GM18526 (cell line): ENCODE results near the gene SBK2.
A peak's percentile ranks its signal among the peaks of the same experiment; 100 is the strongest.

ENCODE experiments used
- POLR2A ChIP-seq: IDR thresholded peaks from 3 replicates; pipeline ENCODE4 v1.6.1; 2011; ENCODE audit not compliant: insufficient read length; ENCODE audit errors: extremely low read depth

SBK2 gene

DNA sequence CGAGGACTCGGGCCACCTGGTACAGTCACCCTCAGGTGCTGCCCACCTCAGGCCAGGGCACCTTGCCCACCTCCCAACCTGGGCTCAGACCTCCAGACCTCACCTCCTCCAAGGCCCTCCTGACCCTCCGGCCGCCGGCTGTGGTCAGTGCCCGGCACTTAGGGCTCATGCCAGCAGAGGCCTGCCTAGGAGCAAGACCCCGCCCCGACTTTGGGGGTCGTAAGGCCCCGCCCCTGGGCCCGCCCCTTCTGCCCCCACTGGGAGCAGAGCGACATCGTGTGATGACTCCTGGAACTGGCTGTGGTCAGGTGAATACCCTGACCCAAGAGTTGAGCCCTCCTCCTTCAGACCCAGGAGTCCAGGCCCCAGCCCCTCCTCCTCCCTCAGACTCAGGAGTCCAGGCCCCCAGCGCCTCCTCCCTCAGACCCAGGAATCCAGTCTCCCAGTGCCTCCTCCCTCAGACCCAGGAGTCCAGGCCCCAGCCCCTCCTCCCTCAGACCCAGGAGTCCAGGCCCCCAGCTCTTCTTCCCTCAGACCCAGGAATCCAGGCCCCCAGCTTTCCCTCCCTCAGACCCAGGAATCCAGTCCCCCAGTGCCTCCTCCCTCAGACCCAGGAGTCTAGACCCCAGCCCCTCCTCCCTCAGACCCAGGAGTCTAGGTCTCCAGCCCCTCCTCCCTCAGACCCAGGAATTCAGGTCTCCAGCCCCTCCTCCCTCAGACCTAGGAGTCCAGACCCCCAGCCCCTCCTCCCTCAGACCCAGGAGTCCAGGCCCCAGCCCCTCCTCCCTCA lies at the start of gene SBK2:
SBK2 (minus strand) TSS at position 183 of the 790 bp plus-strand sequence. CDS start 839 bp downstream, outside the sequence.
- no peak for TF ChIP-seq POLR2A

- no peak for TF ChIP-seq POLR2A
Measured at GRCh38 chr19:55585658-55586339, 48.9 kb upstream of the SBK2 start.

GRCh38 chr19:55584871-55585270 lies 47.9 kb upstream of the SBK2 start:
- no peak for TF ChIP-seq POLR2A

DNA sequence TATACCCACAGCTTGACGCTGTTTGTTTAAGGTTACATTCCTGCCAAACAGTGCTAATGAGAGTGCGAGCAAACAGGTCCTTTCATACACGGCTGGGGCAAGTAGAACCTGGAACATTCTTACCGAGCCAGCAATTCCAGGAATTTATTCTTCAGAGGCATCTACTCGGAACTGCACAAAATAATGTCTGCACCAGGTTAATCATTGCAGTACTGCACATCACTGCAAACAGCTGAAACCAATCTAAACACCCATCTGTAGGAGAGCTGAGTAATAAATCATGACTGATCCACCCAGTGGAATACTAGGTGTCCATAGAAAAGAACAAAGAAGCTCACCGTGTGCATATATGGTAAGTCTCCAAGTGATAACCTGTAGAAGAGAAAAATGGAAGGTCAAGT lies 44.9 kb upstream of the SBK2 start:
- TF ChIP-seq POLR2A = no peak

DNA sequence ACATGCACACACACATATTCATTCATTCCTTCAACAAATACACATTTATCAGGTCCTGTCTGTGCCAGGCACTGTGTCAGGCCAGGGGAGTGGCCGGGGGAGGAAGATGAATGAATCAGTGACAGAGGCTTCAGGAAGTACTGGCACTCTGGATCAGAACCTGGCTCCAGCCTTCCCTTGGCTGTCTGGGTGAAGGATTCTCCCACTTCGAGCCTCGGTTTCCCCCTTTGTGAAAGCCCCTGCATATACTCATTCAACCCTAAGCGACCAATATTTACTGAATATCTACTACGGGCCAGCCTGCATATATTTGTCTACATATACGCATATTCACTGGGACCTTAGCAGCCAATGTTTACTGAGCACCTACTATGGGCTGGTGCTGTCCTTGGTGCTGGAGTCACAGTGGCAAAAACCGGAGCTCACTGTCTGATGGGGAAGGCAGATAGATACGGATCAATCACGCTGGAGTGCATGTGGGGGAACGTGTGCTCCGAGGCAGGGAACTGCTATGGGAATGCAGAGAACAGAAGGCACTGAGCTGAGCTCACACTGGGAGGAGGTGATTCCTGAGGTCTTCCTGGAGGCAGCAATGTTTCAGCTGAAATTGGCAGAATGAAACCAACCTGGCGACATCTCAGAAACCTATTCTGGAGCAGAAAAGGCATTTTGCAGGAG lies 44.4 kb upstream of the SBK2 start:
- TF ChIP-seq POLR2A = no peak

GRCh38 chr19:55580628-55581144 lies 43.8 kb upstream of the SBK2 start, which contains the start of gene ZNF579:
ZNF579 (minus strand) TSS chr19:55580848; CDS start chr19:55579639, 1,209 bp downstream.
- peak; percentile 67 for TF ChIP-seq POLR2A

DNA sequence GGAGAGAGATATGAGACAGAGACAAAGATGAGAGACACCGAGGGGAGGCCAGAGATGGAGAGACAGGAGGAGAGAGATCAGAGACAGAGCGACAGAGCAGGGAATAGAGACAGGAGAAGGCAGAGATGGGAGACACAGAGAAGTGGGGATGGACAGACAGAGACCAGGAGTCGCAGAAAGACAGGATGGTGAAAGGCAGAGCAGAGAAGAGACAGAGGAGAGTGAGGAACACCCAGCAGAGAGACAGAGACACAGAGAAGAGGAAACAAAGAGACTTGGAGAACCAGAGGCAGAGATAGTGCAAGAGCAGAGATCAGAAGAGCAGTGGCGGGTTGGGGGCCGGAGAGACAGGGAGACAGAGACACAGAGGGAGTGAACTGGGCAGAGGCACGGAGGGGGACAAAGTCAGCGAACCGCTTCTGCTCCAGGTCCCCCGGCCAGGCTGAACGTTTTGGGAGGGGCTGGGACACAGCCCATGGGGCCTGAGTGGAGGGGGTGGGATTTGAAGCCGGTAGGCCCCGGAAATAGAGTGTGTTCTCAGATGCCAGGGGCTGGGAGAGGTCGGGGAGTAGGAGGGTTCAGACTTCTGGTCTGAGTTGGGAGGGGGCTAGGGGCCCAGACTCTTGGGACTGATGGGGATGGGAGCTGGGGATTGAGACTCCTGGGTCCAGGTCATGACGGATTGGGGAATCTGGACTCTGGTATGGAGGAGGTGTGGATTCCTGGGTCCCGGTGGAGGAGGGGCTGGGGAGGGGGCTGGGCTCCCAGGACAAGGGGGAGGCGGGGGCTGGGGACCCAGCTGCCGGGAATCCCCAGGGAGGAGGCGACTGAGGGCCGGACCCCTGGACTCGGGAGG lies 43.1 kb upstream of the SBK2 start:
- TF ChIP-seq POLR2A = no peak

- TF ChIP-seq POLR2A = no peak
Measured at GRCh38 chr19:55578761-55579747, 42.1 kb upstream of the SBK2 start.

- TF ChIP-seq POLR2A = no peak
Measured at GRCh38 chr19:55578031-55578760, 41.3 kb upstream of the SBK2 start.

GRCh38 chr19:55576746-55577145 lies 39.8 kb upstream of the SBK2 start:
- TF ChIP-seq POLR2A = no peak

DNA sequence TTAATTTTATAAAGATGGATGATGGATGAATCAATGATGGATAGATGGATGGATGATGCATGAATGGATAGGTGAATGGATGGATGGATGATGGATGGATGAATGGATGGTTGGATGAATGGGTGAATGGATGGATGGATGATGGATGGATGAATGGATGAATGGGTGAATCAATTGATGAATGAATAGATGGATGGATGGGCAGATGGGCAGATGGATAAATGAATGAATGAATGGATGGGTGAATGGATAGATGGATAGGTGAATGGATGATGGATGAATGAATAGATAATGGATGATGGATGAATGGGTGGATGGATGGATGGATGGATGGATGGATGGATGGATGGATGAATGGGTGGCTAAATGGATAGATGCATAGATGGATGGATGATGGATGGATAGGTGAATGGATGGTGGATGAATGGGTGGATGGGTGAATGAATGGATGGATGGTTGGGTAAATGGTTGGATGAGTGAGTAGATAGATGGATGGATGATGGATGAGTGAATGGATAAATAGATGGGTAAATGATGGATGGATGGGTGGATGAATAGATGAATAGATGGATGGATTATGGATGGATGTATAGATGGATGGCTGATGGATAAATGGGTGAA lies 30.9 kb upstream of the SBK2 start:
- no peak for TF ChIP-seq POLR2A

DNA sequence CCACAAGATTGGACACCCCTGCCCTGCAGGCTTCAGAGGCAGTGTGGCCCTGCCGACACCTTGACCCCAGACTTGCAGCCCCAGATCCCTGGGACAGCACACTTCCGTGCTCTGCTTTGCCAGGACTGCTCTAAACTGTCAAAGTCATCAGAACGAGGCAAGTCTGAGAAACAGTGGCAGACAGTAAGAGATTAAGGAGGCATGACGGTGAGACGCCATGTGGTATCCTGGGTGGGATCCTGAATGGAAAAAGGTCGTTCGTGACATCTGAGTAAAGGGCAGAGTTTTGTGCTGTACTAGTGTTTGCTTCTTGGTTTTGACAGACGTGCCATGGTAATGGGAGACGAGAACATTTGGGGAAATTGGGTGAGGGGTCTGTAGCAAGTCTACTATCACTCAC lies 29.9 kb upstream of the SBK2 start:
- no peak for TF ChIP-seq POLR2A
